H1 (cell line): Measurements from ENCODE around the gene BARX2. TPM values are rescaled to one million over a fixed set of nuclear protein-coding genes. Genes with fewer than 3 reads are reported as not detected.

Experiments
- CTCF ChIA-PET: fragments of 300-600 bp; sonication (Branson Sonifier 250); formaldehyde crosslinking; loops from one replicate; lab custom pipeline; 2021; ENCODE audit not compliant: partially characterized antibody; lab: Charles Lee
- POLR2A ChIA-PET: fragments of 300-600 bp; sonication (Branson Sonifier 250); formaldehyde crosslinking; loops from one replicate; lab custom pipeline; 2021; ENCODE audit warnings: inconsistent platforms; ENCODE audit not compliant: partially characterized antibody; lab: Charles Lee
- DNase-seq, 2 experiments: peaks; one replicate each; pipeline versions ENCODE4 v3.0.0 to v3.0.0-alpha.2; 2010 to 2022; ENCODE audit warnings: low spot score in 2 of 2, low read depth in 1 of 2, mixed read lengths in 1 of 2
- FAIRE-seq: peaks from 2 replicates; lab custom pipeline; 2011; peaks lifted over from hg19 to GRCh38; lab: Jason Lieb, UNC
- H2AFZ ChIP-seq: 2 replicates; pipeline ENCODE4 v1.8.1; 2012; ENCODE audit warnings: low read length, inconsistent platforms
- H2AK5ac ChIP-seq: 2 replicates; pipeline ENCODE4 v1.6.1; 2013; ENCODE audit warnings: low read depth, low read length
- H2BK120ac ChIP-seq: replicated peaks from 2 replicates; pipeline ENCODE3; 2013; ENCODE audit warnings: low read depth, low read length, inconsistent platforms
- H2BK12ac ChIP-seq: 2 replicates; pipeline ENCODE4 v1.6.1; 2013; ENCODE audit warnings: low read depth, low read length
- H2BK15ac ChIP-seq: 2 replicates; pipeline ENCODE4 v1.6.1; 2013; ENCODE audit warnings: low read length
- H2BK20ac ChIP-seq: 2 replicates; pipeline ENCODE4 v1.6.1; 2013; ENCODE audit warnings: low read length
- H2BK5ac ChIP-seq: 2 replicates; pipeline ENCODE4 v1.6.1; 2013; ENCODE audit warnings: low read depth, low read length
- H3K14ac ChIP-seq: 2 replicates; pipeline ENCODE4 v1.6.1; 2013; ENCODE audit warnings: inconsistent platforms; ENCODE audit not compliant: insufficient read length
- H3K18ac ChIP-seq: 2 replicates; pipeline ENCODE4 v1.6.1; 2013; ENCODE audit warnings: low read length; ENCODE audit errors: extremely low read depth
- H3K23ac ChIP-seq: 2 replicates; pipeline ENCODE4 v1.6.1; 2013; ENCODE audit warnings: inconsistent platforms; ENCODE audit not compliant: insufficient read length
- H3K23me2 ChIP-seq: 2 replicates; pipeline ENCODE4 v1.6.1; 2013; ENCODE audit warnings: low read depth, low read length
- H3K27ac ChIP-seq: 2 replicates; pipeline ENCODE4 v1.6.1; 2011; ENCODE audit warnings: low read depth, low read length, inconsistent platforms
- H3K27me3 ChIP-seq, 4 experiments: replicated peaks in 1 of 4; 1 replicate in 1 of 4; 2 replicates in 3 of 4; pipeline versions ENCODE4 v1.6.1 to v1.8.1; 2011 to 2013; ENCODE audit warnings: low read length in 3 of 4, mild to moderate bottlenecking in 3 of 4, inconsistent platforms in 2 of 4, mixed read lengths in 2 of 4, moderate library complexity in 1 of 4; ENCODE audit not compliant: control insufficient read depth in 3 of 4, insufficient read depth in 3 of 4; ENCODE audit errors: extremely low read depth in 1 of 4
- H3K36me3 ChIP-seq, 4 experiments: 2 replicates each; pipeline versions ENCODE4 v1.6.1 to v1.8.1; 2011 to 2013; ENCODE audit warnings: mild to moderate bottlenecking in 4 of 4, low read length in 3 of 4, moderate library complexity in 2 of 4, control low read depth in 1 of 4, inconsistent platforms in 1 of 4; ENCODE audit not compliant: insufficient read depth in 4 of 4, control insufficient read depth in 2 of 4
- H3K4ac ChIP-seq: replicated peaks from 2 replicates; pipeline ENCODE3; 2013; ENCODE audit warnings: low read length, low read depth, mixed read lengths, inconsistent platforms; ENCODE audit not compliant: insufficient read length
- H3K4me1 ChIP-seq, 4 experiments: replicated peaks in 1 of 4; 1 replicate in 1 of 4; 2 replicates in 3 of 4; pipeline versions ENCODE4 v1.6.1 to v1.8.1; 2011 to 2013; ENCODE audit warnings: low read length in 3 of 4, inconsistent platforms in 2 of 4, mixed read lengths in 1 of 4; ENCODE audit not compliant: insufficient read depth in 4 of 4, control insufficient read depth in 3 of 4
- H3K4me2 ChIP-seq, 2 experiments: 2 replicates each; pipeline versions ENCODE4 v1.6.1 to v1.8.1; 2011 to 2013; ENCODE audit warnings: low read depth in 2 of 2, low read length in 2 of 2, control low read depth in 1 of 2, inconsistent platforms in 1 of 2, mild to moderate bottlenecking in 1 of 2; ENCODE audit not compliant: insufficient read depth in 1 of 2
- H3K4me3 ChIP-seq, 4 experiments: fragments of 200-600, 300-600 bp in 1 of 4; sonication (generic), shearing (Covaris generic), sonication (Bioruptor Twin) in 1 of 4; 2 replicates each; pipeline versions ENCODE4 v1.5.1 to v1.8.1; 2011 to 2016; ENCODE audit warnings: low read length in 4 of 4, low read depth in 3 of 4, control low read depth in 2 of 4, inconsistent platforms in 2 of 4, mild to moderate bottlenecking in 2 of 4, mixed read lengths in 1 of 4, moderate library complexity in 1 of 4; ENCODE audit not compliant: insufficient read depth in 2 of 4; ENCODE audit errors: extremely low read depth in 1 of 4
- H3K56ac ChIP-seq: replicated peaks from 2 replicates; pipeline ENCODE3; 2013; ENCODE audit warnings: low read depth, mild to moderate bottlenecking, mixed read lengths, low read length, inconsistent platforms; ENCODE audit not compliant: insufficient read length
- H3K79me1 ChIP-seq: 2 replicates; pipeline ENCODE4 v1.6.1; 2013; ENCODE audit warnings: low read depth, low read length, control low read depth
- H3K79me2 ChIP-seq, 2 experiments: 2 replicates each; pipeline versions ENCODE4 v1.6.1 to v1.8.1; 2012 to 2013; ENCODE audit warnings: low read length in 2 of 2, mild to moderate bottlenecking in 2 of 2, inconsistent platforms in 1 of 2; ENCODE audit not compliant: insufficient read depth in 2 of 2, control insufficient read depth in 1 of 2
- H3K9ac ChIP-seq, 4 experiments: replicated peaks in 1 of 4; 1 replicate in 1 of 4; 2 replicates in 3 of 4; pipeline versions ENCODE4 v1.6.1 to v1.8.1; 2011 to 2013; ENCODE audit warnings: low read depth in 3 of 4, low read length in 3 of 4, control low read depth in 2 of 4, mild to moderate bottlenecking in 2 of 4, moderate library complexity in 2 of 4, inconsistent platforms in 1 of 4; ENCODE audit errors: extremely low read depth in 1 of 4
- H3K9me3 ChIP-seq, 2 experiments: 2 replicates each; pipeline versions ENCODE4 v1.6.1 to v1.8.1; 2012 to 2013; ENCODE audit warnings: mild to moderate bottlenecking in 2 of 2, moderate library complexity in 2 of 2, control low read depth in 1 of 2, inconsistent platforms in 1 of 2, low read depth in 1 of 2, low read length in 1 of 2, mixed read lengths in 1 of 2; ENCODE audit not compliant: insufficient read depth in 2 of 2
- H4K20me1 ChIP-seq, 2 experiments: replicated peaks in 1 of 2; 2 replicates each; pipeline versions ENCODE3 to v1.8.1; 2011 to 2013; ENCODE audit warnings: inconsistent platforms in 2 of 2, low read length in 2 of 2, mild to moderate bottlenecking in 1 of 2; ENCODE audit not compliant: insufficient read depth in 2 of 2, control insufficient read depth in 1 of 2
- H4K5ac ChIP-seq: 2 replicates; pipeline ENCODE4 v1.6.1; 2013; ENCODE audit warnings: low read length, low read depth, mixed read lengths, inconsistent platforms; ENCODE audit not compliant: insufficient read length
- H4K8ac ChIP-seq: 2 replicates; pipeline ENCODE4 v1.8.0; 2013; ENCODE audit warnings: mild to moderate bottlenecking, moderate library complexity, low read length, inconsistent platforms; ENCODE audit not compliant: insufficient read depth; ENCODE audit errors: extremely low read depth
- H4K91ac ChIP-seq: replicated peaks from 2 replicates; pipeline ENCODE3; 2013; ENCODE audit warnings: low read length, mixed read lengths, inconsistent platforms; ENCODE audit not compliant: insufficient read length
- KDM4A ChIP-seq: IDR thresholded peaks from one replicate; pipeline ENCODE4 v1.7.1; 2012; ENCODE audit warnings: low read depth, mild to moderate bottlenecking, moderate library complexity, low read length, inconsistent platforms; ENCODE audit not compliant: severe bottlenecking
- WGBS, 2 experiments: shearing (Covaris generic) in 1 of 2; methylation state at CpG; one replicate each; pipeline versions ENCODE4 v1.1.6 to v1.1.7; 2013 to 2015; ENCODE audit warnings: low lambda C conversion rate in 2 of 2, mixed read lengths in 2 of 2, inconsistent platforms in 1 of 2, low coverage in 1 of 2, missing lambda C conversion rate in 1 of 2; ENCODE audit not compliant: insufficient replicate concordance in 2 of 2, insufficient coverage in 1 of 2, insufficient read length in 1 of 2; ENCODE audit errors: extremely low coverage in 1 of 2, missing lambda C conversion rate in 1 of 2; 5-methylcytosine and 5-hydroxymethylcytosine counted together
- polyA plus RNA-seq, 7 experiments: library from polyadenylated mRNA; depleted of rRNA in 3 of 7; stranded (reverse) in 5 of 7; unstranded in 2 of 7; fragments of >200 nt in 5 of 7; fragments of 200-250 nt in 2 of 7; gene quantifications; 1 replicate in 5 of 7; 2 replicates in 1 of 7; 4 replicates in 1 of 7; pipeline versions ENCODE4 v1.2.1 to v1.2.3, GENCODE V29; 2011 to 2013; ENCODE audit warnings: missing spikeins in 2 of 7, mixed read lengths in 2 of 7
- total RNA-seq: library from RNA; stranded (reverse); fragmentation: NEBNext Ultra II Directional; extraction: Animal tissue kit (Norgen Biotek cat#: 25700); gene quantifications from 2 replicates; pipeline ENCODE4 v1.2.1, GENCODE V29; 2021

The BARX2 gene
- total and polyA plus RNA-seq, 2 of the 8 experiments (the other 6 are each of a cell fraction or from before 2014, with no cell fraction given), result not detected

DNA sequence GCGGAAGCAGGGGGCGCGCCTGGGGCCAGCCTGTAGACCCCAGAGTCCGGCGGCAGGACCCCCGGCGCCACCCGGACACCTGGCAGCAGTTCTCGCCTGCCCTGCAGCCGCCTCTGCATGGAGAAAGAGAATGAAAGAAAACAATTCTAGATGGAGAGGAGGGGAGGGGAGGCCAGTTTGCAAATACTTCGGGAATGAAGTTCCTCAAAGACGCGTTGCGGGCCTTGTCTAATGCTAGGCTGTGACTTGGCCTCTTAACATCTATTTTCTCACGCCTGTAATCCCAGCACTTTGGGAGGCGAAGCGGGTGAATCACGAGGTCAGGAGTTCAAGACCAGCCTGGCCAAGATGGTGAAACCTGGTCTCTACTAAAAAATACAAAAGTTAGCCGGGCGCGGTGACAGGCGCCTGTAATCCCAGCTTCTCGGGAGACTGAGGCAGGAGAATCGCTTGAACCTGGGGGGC lies 2.1 kb upstream of the BARX2 start:
- no peak overlapping the region for H3K9ac ChIP-seq
- no peak overlapping the region for H3K56ac ChIP-seq
- H3K36me3 ChIP-seq, result no peaks in the 10 kb centered on the region
- no peak for FAIRE-seq
- no peak overlapping the region for H4K5ac ChIP-seq
- H2BK5ac ChIP-seq, result no peak overlapping the region
- no peaks in the 10 kb centered on the region for H3K79me2 ChIP-seq
- H3K27ac ChIP-seq, result no peak overlapping the region
- H2BK20ac ChIP-seq, result no peak overlapping the region
- no peaks in the 10 kb centered on the region for H3K79me1 ChIP-seq
- no peak overlapping the region for H3K14ac ChIP-seq
- H3K9me3 ChIP-seq, result no peaks in the 10 kb centered on the region
- no peak overlapping the region for H2AK5ac ChIP-seq
- H2BK120ac ChIP-seq, result no peak overlapping the region
- DNase-seq, result no peak
- H3K23ac ChIP-seq, result no peak overlapping the region
- peak overlapping the region; percentile 81 to 93 for H3K4me2 ChIP-seq
- POLR2A ChIA-PET, result interaction anchor here (1.3 kb wide), 1 partner anchor 484 kb away, joined by 4 read pairs; no protein-coding TSS in a partner anchor
- H4K91ac ChIP-seq, result no peak overlapping the region
- peaks cover 52 to 89% (median 80%) of the 10 kb centered on the region in 4 experiments for H3K27me3 ChIP-seq
- no peak overlapping the region for H3K4ac ChIP-seq
- H2AFZ ChIP-seq, result no peak overlapping the region
- H2BK15ac ChIP-seq, result no peak overlapping the region
- H3K4me1 ChIP-seq, result peaks cover 0 to 8% (median 6%) of the 10 kb centered on the region in 4 experiments; a peak in 6 of 7 replicates
- H3K23me2 ChIP-seq, result peaks cover 25% of the 10 kb centered on the region
- 4% methylated on average over 21 of the region's 24 CpGs; no CpG with 5 or more reads in 1 of the 2 experiments for WGBS, 2 experiments
- peak overlapping the region; percentile 32 to 55 (median 41) for H3K4me3 ChIP-seq
- H3K18ac ChIP-seq, result no peak overlapping the region
- H4K8ac ChIP-seq, result no peak overlapping the region
- CTCF ChIA-PET, result interaction anchor here (1.6 to 4.7 kb wide), 4 partner anchors 10 to 376 kb away, joined by 3 to 45 read pairs (median 24); no protein-coding TSS in a partner anchor
- H4K20me1 ChIP-seq, result peaks cover 2 to 9% of the 10 kb centered on the region in 2 experiments
- no peak overlapping the region for H2BK12ac ChIP-seq
- TF ChIP-seq KDM4A, result no peak
